Right atrium auricular region (tissue), 2 donors: Measurements from ENCODE around the gene SRGAP3. TPM values are rescaled to one million over a fixed set of nuclear protein-coding genes. Genes with fewer than 3 reads are reported as not detected.

Source experiments
- DNase-seq: peaks from one replicate; pipeline ENCODE4 v3.0.0-alpha.2; 2019; ENCODE audit warnings: low spot score
- H3K27ac ChIP-seq, 2 donors: fragments of 200-600 bp; sonication (generic); 1 replicate in 1 of 2; 2 replicates in 1 of 2; pipeline ENCODE4 v1.5.1; 2016 to 2019
- H3K27me3 ChIP-seq, 2 donors: fragments of 200-600 bp; sonication (generic); one replicate each; pipeline versions ENCODE4 v1.5.1 to v1.6.0; 2017 to 2019
- H3K36me3 ChIP-seq: fragments of 200-600 bp; sonication (generic); one replicate; pipeline ENCODE4 v1.5.1; 2016
- H3K4me1 ChIP-seq, 2 donors: fragments of 200-600 bp; sonication (generic); one replicate each; pipeline versions ENCODE4 v1.5.1 to v1.6.0; 2017 to 2019
- H3K4me3 ChIP-seq, 2 donors: fragments of 200-600 bp; sonication (generic); 1 replicate in 1 of 2; 2 replicates in 1 of 2; pipeline ENCODE4 v1.5.1; 2017 to 2019; ENCODE audit warnings: mild to moderate bottlenecking in 1 of 2, moderate library complexity in 1 of 2
- H3K9me3 ChIP-seq, 2 donors: fragments of 200-600 bp; sonication (generic); one replicate each; pipeline ENCODE4 v1.5.1; 2019
- total RNA-seq, 2 donors: library from RNA; depleted of rRNA; stranded (reverse); fragments of >200 nt; gene quantifications; one replicate each; pipeline ENCODE4 v1.1.0, GENCODE V29; 2016
- TF ChIP-seq, protein P1 (sequence below), 2 donors: fragments of 200-600 bp; sonication (generic); IDR thresholded peaks; one replicate each; pipeline ENCODE4 v1.5.1; 2019; ENCODE audit warnings: antibody characterized with exemption in 2 of 2

The SRGAP3 gene
- total RNA-seq, 2 donors from 2014 or later = 4.0 to 5.0 TPM

DNA sequence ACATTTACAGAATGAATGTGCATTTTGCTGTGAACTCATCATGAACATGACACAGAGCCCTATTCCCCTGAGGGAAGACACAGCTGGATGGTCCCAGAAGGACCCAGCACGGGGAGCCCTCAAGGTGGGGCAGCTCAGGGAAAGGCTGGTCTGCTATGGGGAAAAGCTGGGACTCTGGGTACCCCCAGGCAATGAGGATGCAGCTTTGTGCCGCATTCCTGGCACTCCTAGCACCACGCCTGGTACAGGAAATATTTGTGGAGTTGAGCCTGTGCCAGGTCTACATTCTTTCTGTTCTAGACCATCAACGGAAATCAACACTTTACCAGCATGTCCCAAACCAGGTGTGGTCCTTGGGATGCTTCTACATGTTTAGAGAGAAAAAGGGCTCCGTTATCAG is 74.0 kb downstream of the SRGAP3 start:
- H3K36me3 ChIP-seq = no peaks in the 10 kb centered on the region
- DNase-seq = no peak
- no peaks in the 10 kb centered on the region for H3K4me1 ChIP-seq
- no peaks in the 10 kb centered on the region for H3K9me3 ChIP-seq
- H3K4me3 ChIP-seq = no peak overlapping the region
- TF ChIP-seq, protein P1, sequence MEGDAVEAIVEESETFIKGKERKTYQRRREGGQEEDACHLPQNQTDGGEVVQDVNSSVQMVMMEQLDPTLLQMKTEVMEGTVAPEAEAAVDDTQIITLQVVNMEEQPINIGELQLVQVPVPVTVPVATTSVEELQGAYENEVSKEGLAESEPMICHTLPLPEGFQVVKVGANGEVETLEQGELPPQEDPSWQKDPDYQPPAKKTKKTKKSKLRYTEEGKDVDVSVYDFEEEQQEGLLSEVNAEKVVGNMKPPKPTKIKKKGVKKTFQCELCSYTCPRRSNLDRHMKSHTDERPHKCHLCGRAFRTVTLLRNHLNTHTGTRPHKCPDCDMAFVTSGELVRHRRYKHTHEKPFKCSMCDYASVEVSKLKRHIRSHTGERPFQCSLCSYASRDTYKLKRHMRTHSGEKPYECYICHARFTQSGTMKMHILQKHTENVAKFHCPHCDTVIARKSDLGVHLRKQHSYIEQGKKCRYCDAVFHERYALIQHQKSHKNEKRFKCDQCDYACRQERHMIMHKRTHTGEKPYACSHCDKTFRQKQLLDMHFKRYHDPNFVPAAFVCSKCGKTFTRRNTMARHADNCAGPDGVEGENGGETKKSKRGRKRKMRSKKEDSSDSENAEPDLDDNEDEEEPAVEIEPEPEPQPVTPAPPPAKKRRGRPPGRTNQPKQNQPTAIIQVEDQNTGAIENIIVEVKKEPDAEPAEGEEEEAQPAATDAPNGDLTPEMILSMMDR (IDR thresholded peaks at IDR 0.05) = no peak
- H3K27me3 ChIP-seq = no peaks in the 10 kb centered on the region
- H3K27ac ChIP-seq = no peak overlapping the region

DNA sequence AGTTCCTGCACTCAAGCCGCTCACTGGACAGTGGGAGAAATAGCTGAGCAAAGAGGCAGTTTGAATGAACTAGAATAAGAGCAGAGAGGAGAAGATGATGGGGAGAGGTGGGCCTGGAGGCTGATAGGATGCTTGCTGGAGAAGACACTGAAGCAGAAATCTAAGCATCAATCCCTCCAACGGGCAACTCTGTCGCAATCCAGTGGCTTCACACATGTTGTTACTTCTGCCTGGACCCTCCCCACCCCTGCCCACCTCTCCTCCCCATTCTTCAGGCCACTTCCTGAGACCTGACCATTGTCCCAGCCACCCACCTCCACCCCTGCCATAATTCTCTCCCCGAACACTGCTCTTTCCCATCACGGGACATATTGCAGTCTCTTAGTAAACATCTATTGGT is 76.0 kb downstream of the SRGAP3 start:
- no peaks in the 10 kb centered on the region for H3K4me1 ChIP-seq
- H3K4me3 ChIP-seq = no peak overlapping the region
- TF ChIP-seq, protein P1 (IDR thresholded peaks at IDR 0.05) = no peak
- no peak overlapping the region for H3K27ac ChIP-seq
- no peak for DNase-seq
- no peaks in the 10 kb centered on the region for H3K9me3 ChIP-seq
- H3K36me3 ChIP-seq = no peaks in the 10 kb centered on the region
- no peaks in the 10 kb centered on the region for H3K27me3 ChIP-seq

DNA sequence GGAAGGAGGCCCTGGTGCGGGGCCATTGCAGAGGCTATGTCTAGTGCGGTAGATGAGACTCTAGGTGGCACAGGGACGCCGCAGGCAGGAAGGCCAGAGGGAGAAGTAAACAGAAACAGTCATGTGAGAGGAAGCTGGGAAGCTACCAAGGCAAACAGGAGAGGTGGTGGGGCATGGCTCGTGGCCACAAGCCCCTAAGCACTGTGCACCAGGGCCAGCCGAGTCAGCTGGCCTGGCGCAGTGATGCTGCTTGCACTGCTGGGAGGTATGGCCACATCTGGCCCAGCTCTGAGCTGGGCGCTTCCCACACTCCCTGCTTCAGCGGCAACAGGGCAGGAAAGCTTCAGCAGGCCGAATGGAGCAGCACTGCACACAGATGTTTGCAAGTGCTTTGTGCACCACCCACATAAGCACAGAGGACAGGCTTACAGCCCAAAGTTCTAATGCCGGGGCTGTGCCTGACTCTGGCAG is 76.6 kb downstream of the SRGAP3 start:
- Histone ChIP-seq H3K27ac (no peak overlapping the region), H3K36me3 (no peaks in the 10 kb centered on the region), H3K9me3 (no peaks in the 10 kb centered on the region), H3K4me3 (no peak overlapping the region), H3K27me3 (no peaks in the 10 kb centered on the region), H3K4me1 (no peaks in the 10 kb centered on the region)
- TF ChIP-seq, protein P1 (IDR thresholded peaks at IDR 0.05) = no peak
- no peak for DNase-seq

DNA sequence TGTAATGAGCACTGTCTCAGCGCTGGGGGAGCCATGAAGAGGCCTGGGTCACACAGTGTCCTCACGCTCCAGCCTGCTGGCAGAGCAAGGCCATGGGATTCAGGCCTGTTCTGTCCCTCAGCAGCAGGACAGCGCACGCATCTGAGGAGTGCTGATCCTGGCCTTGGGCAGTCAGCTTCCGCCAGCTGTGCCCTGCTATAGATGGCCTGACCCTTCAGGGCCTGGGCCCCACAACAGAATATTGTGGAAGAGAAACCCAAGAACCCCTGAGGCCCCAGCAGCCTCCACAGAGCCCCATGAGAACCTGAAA is 78.6 kb downstream of the SRGAP3 start:
- no peak overlapping the region for H3K4me3 ChIP-seq
- TF ChIP-seq, protein P1 (IDR thresholded peaks at IDR 0.05) = no peak
- H3K36me3 ChIP-seq = no peaks in the 10 kb centered on the region
- no peak overlapping the region for H3K27ac ChIP-seq
- no peak for DNase-seq
- H3K4me1 ChIP-seq = no peaks in the 10 kb centered on the region
- no peaks in the 10 kb centered on the region for H3K27me3 ChIP-seq
- H3K9me3 ChIP-seq = no peaks in the 10 kb centered on the region

DNA sequence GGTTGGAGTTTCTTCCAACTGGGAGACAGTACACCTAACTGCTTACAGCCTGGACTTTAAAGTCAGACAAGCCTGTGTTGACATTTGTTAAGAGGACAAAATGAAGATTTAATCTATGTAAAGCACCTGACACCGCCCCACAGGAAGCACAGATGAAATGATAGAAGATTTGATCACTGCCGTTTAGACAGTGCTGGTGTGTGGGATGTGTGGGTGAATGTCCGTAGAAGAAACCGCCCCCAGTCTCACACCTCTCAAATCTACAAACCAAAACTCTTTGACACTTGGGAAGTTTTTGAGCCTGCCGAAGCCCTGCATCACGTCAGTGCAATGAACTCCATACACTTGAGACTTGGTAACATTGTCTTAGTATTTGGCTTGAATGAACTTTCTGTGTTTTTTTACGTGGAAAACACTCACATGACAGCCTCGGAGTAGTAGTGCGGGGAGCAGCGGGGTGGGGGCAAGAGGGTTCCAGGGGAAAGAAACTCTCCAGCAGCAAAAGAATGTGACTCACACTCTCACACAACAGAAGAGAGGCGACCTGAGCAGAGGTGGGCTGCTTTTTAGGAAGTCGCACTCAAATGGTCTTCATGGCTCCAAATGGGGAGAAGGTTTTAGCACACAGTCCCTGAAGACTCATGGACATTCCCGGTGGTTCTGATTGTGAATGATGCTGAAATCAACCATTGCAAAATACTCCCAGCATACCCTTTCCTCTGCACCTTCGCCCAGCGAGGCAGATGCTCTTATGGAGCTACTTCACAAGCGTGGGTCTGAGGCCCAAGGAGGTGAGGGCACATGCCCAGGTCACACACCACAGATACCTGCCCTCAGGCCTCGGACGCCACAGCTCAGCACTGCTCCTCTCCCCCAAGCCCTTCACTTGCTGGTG is 79.2 kb downstream of the SRGAP3 start:
- Histone ChIP-seq H3K27ac (no peak overlapping the region), H3K36me3 (no peaks in the 10 kb centered on the region), H3K4me1 (no peaks in the 10 kb centered on the region), H3K9me3 (no peaks in the 10 kb centered on the region), H3K4me3 (no peak overlapping the region), H3K27me3 (no peaks in the 10 kb centered on the region)
- no peak for DNase-seq
- TF ChIP-seq, protein P1 (IDR thresholded peaks at IDR 0.05) = no peak

DNA sequence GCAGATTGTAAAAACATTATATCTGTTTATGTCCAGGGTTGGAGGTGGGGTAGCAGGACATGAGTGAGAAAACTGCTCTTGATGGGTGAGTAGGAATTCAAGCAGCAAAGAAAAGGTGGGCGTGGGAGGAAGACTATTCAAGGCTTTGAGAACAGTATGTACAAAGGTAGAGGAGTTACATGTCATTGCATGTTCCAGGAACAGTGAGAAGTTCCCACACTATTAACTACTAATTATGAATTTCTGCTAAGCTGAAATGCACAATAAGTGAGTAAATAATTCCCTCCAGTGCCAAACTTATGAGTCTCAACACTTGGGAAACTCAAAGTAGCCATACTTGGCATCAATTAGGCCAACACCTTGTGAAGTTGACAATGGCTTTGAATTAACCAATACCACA is 80.1 kb downstream of the SRGAP3 start:
- H3K27me3 ChIP-seq = no peaks in the 10 kb centered on the region
- H3K36me3 ChIP-seq = no peaks in the 10 kb centered on the region
- no peak for DNase-seq
- no peak overlapping the region for H3K27ac ChIP-seq
- H3K4me1 ChIP-seq = no peaks in the 10 kb centered on the region
- H3K9me3 ChIP-seq = no peaks in the 10 kb centered on the region
- H3K4me3 ChIP-seq = no peak overlapping the region
- TF ChIP-seq, protein P1 (IDR thresholded peaks at IDR 0.05) = no peak
